Common myeloid progenitor, CD34-positive (primary cell): ENCODE results near the gene LAMTOR2.
A peak's percentile ranks its signal among the peaks of the same experiment; 100 is the strongest.

Experiments
- CTCF ChIA-PET: fragments of 350-600 bp; sonication (Branson Sonifier 250); formaldehyde crosslinking; loops from one replicate; lab custom pipeline; 2021; ENCODE audit warnings: antibody characterized with exemption; lab: Charles Lee
- POLR2A ChIA-PET: fragments of 350-600 bp; sonication (Branson Sonifier 250); formaldehyde crosslinking; loops from one replicate; lab custom pipeline; 2021; ENCODE audit warnings: antibody characterized with exemption; lab: Charles Lee
- DNase-seq, 3 donors: peaks; one replicate each; pipeline versions ENCODE4 v3.0.0 to v3.0.0-alpha.2; 2013
- H3K27ac ChIP-seq, 2 experiments: 1 replicate in 1 of 2; 2 replicates in 1 of 2; pipeline ENCODE4 v1.7.0; 2013; ENCODE audit warnings: inconsistent platforms in 2 of 2, low read length in 2 of 2, mild to moderate bottlenecking in 2 of 2, low read depth in 1 of 2, moderate library complexity in 1 of 2; ENCODE audit not compliant: severe bottlenecking in 2 of 2, insufficient read depth in 1 of 2, poor library complexity in 1 of 2
- H3K27me3 ChIP-seq, 5 experiments: replicated peaks in 2 of 5; 1 replicate in 3 of 5; 2 replicates in 2 of 5; pipeline versions ENCODE4 v1.6.1 to v1.7.0; 2013; ENCODE audit warnings: low read length in 4 of 5, mild to moderate bottlenecking in 2 of 5, moderate library complexity in 2 of 5, inconsistent platforms in 1 of 5; ENCODE audit not compliant: insufficient read depth in 5 of 5, control insufficient read depth in 4 of 5
- H3K36me3 ChIP-seq, 4 experiments: 1 replicate in 2 of 4; 2 replicates in 2 of 4; pipeline versions ENCODE4 v1.6.1 to v1.7.0; 2013; ENCODE audit warnings: low read length in 3 of 4, control low read depth in 1 of 4, mild to moderate bottlenecking in 1 of 4; ENCODE audit not compliant: control insufficient read depth in 4 of 4, insufficient read depth in 4 of 4
- H3K4me1 ChIP-seq, 4 experiments: 1 replicate in 3 of 4; 2 replicates in 1 of 4; pipeline versions ENCODE4 v1.6.1 to v1.7.1; 2013; ENCODE audit warnings: low read length in 3 of 4, mild to moderate bottlenecking in 3 of 4, control low read depth in 1 of 4, inconsistent platforms in 1 of 4, moderate library complexity in 1 of 4; ENCODE audit not compliant: control insufficient read depth in 4 of 4, insufficient read depth in 4 of 4; ENCODE audit errors: control extremely low read depth in 1 of 4
- H3K4me3 ChIP-seq, 7 experiments: 1 replicate in 4 of 7; 2 replicates in 3 of 7; pipeline versions ENCODE4 v1.5.1 to v1.7.0; 2013; ENCODE audit warnings: mild to moderate bottlenecking in 7 of 7, low read length in 6 of 7, moderate library complexity in 6 of 7, inconsistent platforms in 2 of 7, low read depth in 2 of 7, control low read depth in 1 of 7; ENCODE audit not compliant: insufficient read depth in 4 of 7, control insufficient read depth in 1 of 7; ENCODE audit errors: extremely low read depth in 1 of 7
- H3K9me3 ChIP-seq, 5 experiments: 1 replicate in 4 of 5; 2 replicates in 1 of 5; pipeline versions ENCODE4 v1.6.1 to v1.7.1; 2013; ENCODE audit warnings: low read length in 4 of 5, mild to moderate bottlenecking in 2 of 5, inconsistent platforms in 1 of 5, low read depth in 1 of 5, moderate library complexity in 1 of 5; ENCODE audit not compliant: control insufficient read depth in 4 of 5, insufficient read depth in 2 of 5; ENCODE audit errors: control extremely low read depth in 1 of 5
- WGBS: methylation state at CpG from one replicate; pipeline ENCODE4 v1.1.5; 2013; ENCODE audit not compliant: insufficient coverage; 5-methylcytosine and 5-hydroxymethylcytosine counted together

LAMTOR2 gene

GRCh38 chr1:156100205-156100995 is 45.8 kb downstream of the LAMTOR2 start:
- no peak overlapping the region for H3K4me3 ChIP-seq
- H3K36me3 ChIP-seq: no peaks in the 10 kb centered on the region
- POLR2A ChIA-PET: interaction anchor here (2.1 kb wide), 1 partner anchor 26 kb away, joined by 7 read pairs; no protein-coding TSS in a partner anchor
- CTCF ChIA-PET: interaction anchor here (0.7 to 29.6 kb wide), 5 partner anchors 5 to 217 kb away, joined by 3 to 1191 read pairs (median 107); partner anchors contain the start of gene LMNA
- H3K27me3 ChIP-seq: peaks cover 0 to 16% (median 10%) of the 10 kb centered on the region in 5 experiments
- DNase-seq: no peak
- H3K9me3 ChIP-seq: no peaks in the 10 kb centered on the region
- H3K27ac ChIP-seq: no peak overlapping the region
- 94% methylated on average over 4 of the region's 4 CpGs for WGBS
- peaks cover 2 to 63% (median 56%) of the 10 kb centered on the region in 4 experiments for H3K4me1 ChIP-seq

- 91% methylated on average over 4 of the region's 6 CpGs for WGBS
- ChIA-PET POLR2A (interaction anchor here (0.6 to 0.7 kb wide), 2 partner anchors 41 to 63 kb away, joined by 3 read pairs; no protein-coding TSS in a partner anchor), CTCF (interaction anchor here (0.8 to 29.6 kb wide), 3 partner anchors 7 to 123 kb away, joined by 3 to 1191 read pairs (median 107); partner anchors contain the start of gene LMNA)
- Histone ChIP-seq H3K4me1 (peaks cover 6 to 62% (median 57%) of the 10 kb centered on the region in 4 experiments), H3K4me3 (no peak overlapping the region), H3K27me3 (peaks cover 0 to 14% (median 10%) of the 10 kb centered on the region in 5 experiments), H3K9me3 (no peaks in the 10 kb centered on the region), H3K27ac (no peak overlapping the region), H3K36me3 (no peaks in the 10 kb centered on the region)
- no peak for DNase-seq
Measured at GRCh38 chr1:156101880-156102279, 47.3 kb downstream of the LAMTOR2 start.

DNA sequence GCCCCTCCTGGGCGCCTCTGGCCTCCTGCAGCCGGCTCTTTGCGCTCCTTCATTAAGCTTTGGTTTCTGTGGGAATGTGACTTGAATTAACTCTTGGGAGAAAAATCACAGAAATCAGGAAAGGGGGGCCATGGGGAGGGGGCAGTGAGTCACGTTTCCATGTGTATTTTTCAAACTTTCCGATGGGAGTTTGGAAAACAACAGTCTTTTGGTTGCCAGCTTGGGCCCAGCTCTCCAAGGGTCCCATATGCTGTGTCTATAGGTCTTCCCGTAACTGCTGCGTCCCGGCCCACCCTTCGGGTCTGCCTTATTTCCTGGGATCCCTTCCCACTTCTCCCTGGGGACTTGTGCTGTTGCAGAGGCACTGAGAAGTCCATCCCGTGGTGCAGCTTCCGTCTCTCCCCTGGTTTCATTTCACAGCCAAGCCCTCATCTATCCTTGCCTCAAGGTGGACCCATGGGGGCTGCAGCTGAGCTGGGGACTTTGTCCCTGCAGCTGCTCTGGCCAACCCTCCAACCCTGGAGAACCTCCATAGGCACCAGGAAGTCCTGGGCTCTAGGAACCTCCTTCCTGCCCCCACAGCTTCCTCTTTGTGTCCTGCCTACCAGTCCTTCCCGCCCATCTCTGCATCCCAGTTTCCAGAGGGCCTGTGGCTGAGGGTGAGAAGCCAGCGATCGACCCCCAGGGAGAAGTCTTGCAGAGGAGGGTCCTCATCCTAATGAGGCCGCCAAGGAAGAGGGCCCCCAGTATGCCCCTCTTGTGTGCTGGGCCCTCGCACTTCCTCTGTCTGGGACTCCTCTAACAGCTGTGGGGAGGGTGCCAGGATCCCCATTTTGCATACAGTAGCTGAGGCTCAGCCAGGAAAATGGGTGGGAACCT is 48.3 kb downstream of the LAMTOR2 start:
- Histone ChIP-seq H3K27me3 (peaks cover 0 to 16% (median 10%) of the 10 kb centered on the region in 5 experiments), H3K9me3 (no peaks in the 10 kb centered on the region), H3K27ac (peak overlapping the region in 1 of 2 experiments; percentile 92), H3K4me1 (peaks cover 7 to 57% (median 53%) of the 10 kb centered on the region in 4 experiments), H3K36me3 (no peaks in the 10 kb centered on the region), H3K4me3 (peak overlapping the region in 3 of 7 experiments; percentile 14 to 64 (median 28))
- no peak for DNase-seq
- ChIA-PET CTCF (interaction anchor here (0.8 to 29.6 kb wide), 4 partner anchors 8 to 220 kb away, joined by 3 to 1191 read pairs (median 55); partner anchors contain the start of gene LMNA), POLR2A (interaction anchor here (0.7 to 3.5 kb wide), 3 partner anchors 12 to 62 kb away, joined by 3 to 27 read pairs (median 5); partner anchors contain the start of gene LMNA)
- 87% methylated on average over 12 of the region's 16 CpGs for WGBS

GRCh38 chr1:156103521-156103947 is 49.0 kb downstream of the LAMTOR2 start:
- ChIA-PET POLR2A (interaction anchor here (1.3 to 3.5 kb wide), 2 partner anchors 11 to 24 kb away, joined by 5 to 27 read pairs; partner anchors contain the start of gene LMNA), CTCF (interaction anchor here (0.9 to 29.6 kb wide), 3 partner anchors 9 to 219 kb away, joined by 3 to 1191 read pairs (median 107); partner anchors contain the start of gene LMNA)
- no peaks in the 10 kb centered on the region for H3K36me3 ChIP-seq
- H3K9me3 ChIP-seq: no peaks in the 10 kb centered on the region
- H3K4me3 ChIP-seq: peak overlapping the region in 3 of 7 experiments; percentile 20 to 64 (median 47)
- peak in 2 of 3 donors; percentile 78 to 83 for DNase-seq
- peak overlapping the region; percentile 40 to 92 for H3K27ac ChIP-seq
- H3K4me1 ChIP-seq: peaks cover 7 to 55% (median 51%) of the 10 kb centered on the region in 4 experiments
- WGBS: 62% methylated on average over 7 of the region's 9 CpGs
- H3K27me3 ChIP-seq: peaks cover 0 to 16% (median 10%) of the 10 kb centered on the region in 5 experiments

- peaks cover 7 to 55% (median 51%) of the 10 kb centered on the region in 4 experiments for H3K4me1 ChIP-seq
- DNase-seq: peak; percentile 91 to 96 (median 96)
- ChIA-PET POLR2A (interaction anchor here (0.9 to 3.5 kb wide), 3 partner anchors 9 to 23 kb away, joined by 3 to 27 read pairs (median 5); partner anchors contain the start of gene LMNA), CTCF (interaction anchor here (1.2 to 29.6 kb wide), 3 partner anchors 10 to 212 kb away, joined by 3 to 1191 read pairs (median 107); partner anchors contain the start of gene LMNA)
- no peaks in the 10 kb centered on the region for H3K36me3 ChIP-seq
- no peaks in the 10 kb centered on the region for H3K9me3 ChIP-seq
- H3K27me3 ChIP-seq: peaks cover 0 to 14% (median 10%) of the 10 kb centered on the region in 5 experiments
- 18% methylated on average over 8 of the region's 15 CpGs for WGBS
- peak overlapping the region in 3 of 7 experiments; percentile 20 to 64 (median 47) for H3K4me3 ChIP-seq
- H3K27ac ChIP-seq: peak overlapping the region; percentile 48 to 92
Measured at GRCh38 chr1:156104065-156104810, 49.7 kb downstream of the LAMTOR2 start.
